Endodermal cell (in vitro differentiated cells): ENCODE data around the gene JMJD7. TPM values are rescaled to one million over a fixed set of nuclear protein-coding genes. Genes with fewer than 3 reads are reported as not detected.

ENCODE experiments used
- DNase-seq: peaks from one replicate; pipeline ENCODE4 v3.0.0-alpha.2; 2017
- H3K27ac ChIP-seq: 2 replicates; pipeline ENCODE4 v1.5.1; 2013; ENCODE audit warnings: mild to moderate bottlenecking, low read depth, low read length, moderate library complexity
- H3K27me3 ChIP-seq: 2 replicates; pipeline ENCODE4 v1.6.1; 2013; ENCODE audit warnings: mild to moderate bottlenecking, low read length, moderate library complexity; ENCODE audit not compliant: insufficient read depth, control insufficient read depth, poor library complexity, severe bottlenecking
- H3K36me3 ChIP-seq: 2 replicates; pipeline ENCODE4 v1.7.0; 2013; ENCODE audit warnings: mild to moderate bottlenecking, low read length, moderate library complexity; ENCODE audit not compliant: control insufficient read depth, insufficient read depth
- H3K4me1 ChIP-seq: one replicate; pipeline ENCODE4 v1.7.0; 2013; ENCODE audit warnings: low read length; ENCODE audit not compliant: control insufficient read depth, insufficient read depth
- H3K4me3 ChIP-seq: 2 replicates; pipeline ENCODE4 v1.5.1; 2013; ENCODE audit warnings: mild to moderate bottlenecking, low read length, moderate library complexity
- H3K9ac ChIP-seq: 2 replicates; pipeline ENCODE4 v1.6.1; 2013; ENCODE audit warnings: mild to moderate bottlenecking, low read length, moderate library complexity; ENCODE audit not compliant: poor library complexity, severe bottlenecking; ENCODE audit errors: extremely low read depth
- H3K9me3 ChIP-seq: 2 replicates; pipeline ENCODE4 v1.6.1; 2013; ENCODE audit warnings: mild to moderate bottlenecking, low read length, moderate library complexity; ENCODE audit not compliant: control insufficient read depth
- H3K27ac Mint-ChIP-seq: 2 replicates; pipeline ENCODE4 v1.8.0; 2020; ENCODE audit warnings: mixed read lengths
- H3K27me3 Mint-ChIP-seq: 2 replicates; pipeline ENCODE4 v1.8.0; 2021; ENCODE audit warnings: mild to moderate bottlenecking, mixed read lengths; ENCODE audit not compliant: insufficient read depth
- H3K36me3 Mint-ChIP-seq: 2 replicates; pipeline ENCODE4 v1.8.0; 2020; ENCODE audit warnings: low read depth, mixed read lengths
- H3K4me1 Mint-ChIP-seq: 2 replicates; pipeline ENCODE4 v1.8.0; 2020; ENCODE audit warnings: mixed read lengths
- H3K4me3 Mint-ChIP-seq: 2 replicates; pipeline ENCODE4 v1.8.0; 2020; ENCODE audit warnings: mild to moderate bottlenecking, moderate library complexity, mixed read lengths
- H3K9me3 Mint-ChIP-seq: 2 replicates; pipeline ENCODE4 v1.8.0; 2020; ENCODE audit warnings: mild to moderate bottlenecking, mixed read lengths
- CTCF ChIP-seq: fragments of 200-600 bp; sonication (generic); conservative IDR thresholded peaks from 2 replicates; pipeline ENCODE4 v1.5.0; 2021; ENCODE audit warnings: antibody characterized with exemption, mild to moderate bottlenecking
- WGBS, 2 experiments: methylation state at CpG; one replicate each; pipeline versions ENCODE4 v1.1.5 to v1.1.7; 2013; ENCODE audit warnings: missing lambda C conversion rate in 2 of 2, mixed read lengths in 1 of 2; ENCODE audit not compliant: insufficient coverage in 1 of 2, insufficient read length in 1 of 2; 5-methylcytosine and 5-hydroxymethylcytosine counted together
- total RNA-seq, 2 donors: library from RNA; stranded (reverse); fragmentation: NEBNext Ultra II Directional in 1 of 2; extraction: Animal tissue kit (Norgen Biotek cat#: 25700) in 1 of 2; gene quantifications; 2 replicates in 1 of 2; 3 replicates in 1 of 2; pipeline ENCODE4 v1.2.1, GENCODE V29; 2021

The JMJD7 gene
- total RNA-seq, 2 donors from 2014 or later: 18.4 to 22.1 TPM

DNA sequence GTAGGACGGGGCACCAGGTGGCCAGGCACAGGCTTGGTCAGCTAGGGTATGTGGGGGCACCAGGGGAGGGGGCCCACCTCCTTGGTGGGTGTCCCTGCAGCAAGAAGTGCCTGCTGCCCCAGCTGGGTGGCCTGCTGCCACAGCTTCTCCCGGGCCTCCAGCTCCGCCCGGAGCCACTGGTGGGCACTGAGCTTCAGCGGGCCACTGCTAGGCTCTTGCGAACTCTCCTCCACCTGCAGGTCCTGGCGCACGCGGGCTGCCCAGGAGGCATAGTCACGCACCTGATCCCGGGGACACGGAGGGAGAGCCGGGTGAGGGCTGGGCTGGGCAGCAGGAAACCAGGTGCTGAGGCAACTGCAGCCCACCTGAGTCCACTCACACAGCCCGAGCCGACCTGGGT is 40.4 kb downstream of the JMJD7 start:
- H3K27me3 ChIP-seq: no peaks in the 10 kb centered on the region

GRCh38 chr15:41869770-41870688 is 42.1 kb downstream of the JMJD7 start:
- Histone ChIP-seq H3K4me1 (peaks cover 8% of the 10 kb centered on the region), H3K9ac (no peak overlapping the region), H3K4me3 (no peak overlapping the region), H3K27ac (no peak overlapping the region), H3K27me3 (no peaks in the 10 kb centered on the region), H3K9me3 (no peaks in the 10 kb centered on the region), H3K36me3 (no peaks in the 10 kb centered on the region)
- no peak overlapping the region for H3K4me3 Mint-ChIP-seq
- 90 to 91% methylated on average over 28 to 42 of the region's 42 CpGs for WGBS, 2 experiments
- no peaks in the 10 kb centered on the region for H3K9me3 Mint-ChIP-seq
- peaks cover 4% of the 10 kb centered on the region for H3K4me1 Mint-ChIP-seq
- H3K27ac Mint-ChIP-seq: no peak overlapping the region
- peaks cover 3% of the 10 kb centered on the region for H3K27me3 Mint-ChIP-seq
- H3K36me3 Mint-ChIP-seq: no peaks in the 10 kb centered on the region
- TF ChIP-seq CTCF: no peak
- DNase-seq: no peak

More for the DNA sequence above, 40.4 kb downstream of the JMJD7 start:
- peaks cover 8% of the 10 kb centered on the region for H3K4me1 ChIP-seq
- H3K36me3 ChIP-seq: no peaks in the 10 kb centered on the region
- WGBS, 2 experiments: 94 to 95% methylated on average over 15 of the region's 15 CpGs
- H3K4me3 Mint-ChIP-seq: no peak overlapping the region
- H3K9ac ChIP-seq: no peak overlapping the region
- H3K36me3 Mint-ChIP-seq: no peaks in the 10 kb centered on the region
- H3K4me3 ChIP-seq: no peak overlapping the region
- H3K4me1 Mint-ChIP-seq: peaks cover 4% of the 10 kb centered on the region
- H3K9me3 ChIP-seq: no peaks in the 10 kb centered on the region
- H3K27ac ChIP-seq: no peak overlapping the region
- H3K27ac Mint-ChIP-seq: no peak overlapping the region
- no peaks in the 10 kb centered on the region for H3K9me3 Mint-ChIP-seq
- no peak for TF ChIP-seq CTCF
- H3K27me3 Mint-ChIP-seq: no peaks in the 10 kb centered on the region
- no peak for DNase-seq

DNA sequence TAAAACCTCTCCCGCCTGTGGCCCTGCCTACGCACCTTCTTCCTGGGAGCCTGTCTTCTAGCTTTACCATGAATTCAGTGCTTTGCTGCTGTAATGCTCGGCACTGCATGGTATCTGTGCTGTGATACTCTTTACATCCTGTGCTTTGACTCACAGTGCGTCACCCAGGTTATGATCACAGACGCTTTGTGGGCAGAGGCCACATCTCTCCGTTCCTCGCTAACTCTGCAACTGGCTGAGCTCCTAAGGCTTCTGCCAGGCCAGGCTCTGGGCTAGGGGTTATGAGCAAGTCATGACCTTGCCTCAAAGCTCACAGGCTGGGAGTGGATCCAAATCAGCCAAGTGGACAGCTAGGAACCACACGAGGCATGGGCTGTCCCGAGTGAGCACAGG is 42.8 kb downstream of the JMJD7 start:
- TF ChIP-seq CTCF: no peak
- Histone ChIP-seq H3K27ac (no peak overlapping the region), H3K9me3 (no peaks in the 10 kb centered on the region), H3K4me1 (peaks cover 7% of the 10 kb centered on the region), H3K4me3 (no peak overlapping the region), H3K9ac (no peak overlapping the region), H3K36me3 (no peaks in the 10 kb centered on the region), H3K27me3 (no peaks in the 10 kb centered on the region)
- Mint-ChIP-seq H3K27ac (no peak overlapping the region), H3K27me3 (peaks cover 3% of the 10 kb centered on the region), H3K4me1 (peaks cover 4% of the 10 kb centered on the region), H3K9me3 (no peaks in the 10 kb centered on the region), H3K4me3 (no peak overlapping the region), H3K36me3 (no peaks in the 10 kb centered on the region)
- no peak for DNase-seq
- WGBS, 2 experiments: 86 to 94% methylated on average over 7 to 9 of the region's 9 CpGs
